ENCODE data around the gene MARVELD3.

GRCh38 chr16:71666928-71667707, 41.1 kb downstream of the MARVELD3 start:
- no peak for TF ChIP-seq POLR2A (conservative IDR thresholded peaks at IDR 0.05)
- no peak for TF ChIP-seq CREB1 (IDR thresholded peaks at IDR 0.05)
- no peak for TF ChIP-seq CREB1 (CRISPR knock-in tag; IDR thresholded peaks at IDR 0.05)
- no peak for TF ChIP-seq LEF1 (IDR thresholded peaks at IDR 0.05)
- no peak for TF ChIP-seq ADNP (tag; IDR thresholded peaks at IDR 0.05)
- TF ChIP-seq ATF3 (IDR thresholded peaks at IDR 0.05), result no peak
- no peak for TF ChIP-seq ATF3 (CRISPR knock-in tag; conservative IDR thresholded peaks at IDR 0.05)
